ENCODE data around the gene LAMTOR1. TPM values are rescaled to one million over a fixed set of nuclear protein-coding genes. Genes with fewer than 3 reads are reported as not detected.
A peak's percentile ranks its signal among the peaks of the same experiment; 100 is the strongest.

Gene LAMTOR1
- total and polyA plus RNA-seq, 10 donors: 81.5 to 182 (median 131) TPM

- Histone ChIP-seq H3K4me1 (peaks cover 25 to 59% (median 43%) of the 10 kb centered on the region in 6 donors), H3K27ac (peak overlapping the region; percentile 35 to 99 (median 95)), H3K27me3 (replicated peaks in 1 of 7) (no peaks in the 10 kb centered on the region), H3K36me3 (peaks cover 0 to 65% (median 33%) of the 10 kb centered on the region in 6 donors), H3K4me3 (peak overlapping the region in 1 of 8 donors; percentile 98), H3K9me3 (no peaks in the 10 kb centered on the region)
- intact Hi-C loops (cut with DNase I; ENCODE audit: low total_unique reads): no loop called here
- WGBS, 5 donors: 33 to 57% (median 50%) methylated on average over 1 of the region's 1 CpG
- DNase-seq: no peak
- TF ChIP-seq POLR2AphosphoS5 (IDR thresholded peaks at IDR 0.05) (peak in 2 of 3 donors; percentile 31 to 56), POLR2A (IDR thresholded peaks at IDR 0.05) (no peak)
- TF ChIP-seq, protein P1, sequence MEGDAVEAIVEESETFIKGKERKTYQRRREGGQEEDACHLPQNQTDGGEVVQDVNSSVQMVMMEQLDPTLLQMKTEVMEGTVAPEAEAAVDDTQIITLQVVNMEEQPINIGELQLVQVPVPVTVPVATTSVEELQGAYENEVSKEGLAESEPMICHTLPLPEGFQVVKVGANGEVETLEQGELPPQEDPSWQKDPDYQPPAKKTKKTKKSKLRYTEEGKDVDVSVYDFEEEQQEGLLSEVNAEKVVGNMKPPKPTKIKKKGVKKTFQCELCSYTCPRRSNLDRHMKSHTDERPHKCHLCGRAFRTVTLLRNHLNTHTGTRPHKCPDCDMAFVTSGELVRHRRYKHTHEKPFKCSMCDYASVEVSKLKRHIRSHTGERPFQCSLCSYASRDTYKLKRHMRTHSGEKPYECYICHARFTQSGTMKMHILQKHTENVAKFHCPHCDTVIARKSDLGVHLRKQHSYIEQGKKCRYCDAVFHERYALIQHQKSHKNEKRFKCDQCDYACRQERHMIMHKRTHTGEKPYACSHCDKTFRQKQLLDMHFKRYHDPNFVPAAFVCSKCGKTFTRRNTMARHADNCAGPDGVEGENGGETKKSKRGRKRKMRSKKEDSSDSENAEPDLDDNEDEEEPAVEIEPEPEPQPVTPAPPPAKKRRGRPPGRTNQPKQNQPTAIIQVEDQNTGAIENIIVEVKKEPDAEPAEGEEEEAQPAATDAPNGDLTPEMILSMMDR (IDR thresholded peaks at IDR 0.05 in 8 of 11, conservative IDR thresholded peaks at IDR 0.05 in 3 of 11): no peak
These were observed 2.6 kb downstream of the LAMTOR1 start for GRCh38 chr11:72100462-72100861.

GRCh38 chr11:72100009-72100408, 3.1 kb downstream of the LAMTOR1 start:
- no peaks in the 10 kb centered on the region for H3K27me3 ChIP-seq (replicated peaks in 1 of 7)
- H3K9me3 ChIP-seq: no peaks in the 10 kb centered on the region
- peak overlapping the region in 6 of 8 donors; percentile 48 to 99 (median 98) for H3K27ac ChIP-seq
- no peak for TF ChIP-seq POLR2AphosphoS5 (IDR thresholded peaks at IDR 0.05)
- TF ChIP-seq, protein P1 (IDR thresholded peaks at IDR 0.05 in 8 of 11, conservative IDR thresholded peaks at IDR 0.05 in 3 of 11): no peak
- no peak for TF ChIP-seq POLR2A (IDR thresholded peaks at IDR 0.05)
- H3K4me1 ChIP-seq: peaks cover 25 to 59% (median 43%) of the 10 kb centered on the region in 6 donors
- H3K36me3 ChIP-seq: peaks cover 0 to 70% (median 37%) of the 10 kb centered on the region in 6 donors
- H3K4me3 ChIP-seq: peak overlapping the region in 1 of 8 donors; percentile 98
- intact Hi-C loops (cut with DNase I; ENCODE audit: low total_unique reads): no loop called here
- no peak for DNase-seq
- 65 to 78% (median 74%) methylated on average over 3 of the region's 3 CpGs for WGBS, 5 donors

DNA sequence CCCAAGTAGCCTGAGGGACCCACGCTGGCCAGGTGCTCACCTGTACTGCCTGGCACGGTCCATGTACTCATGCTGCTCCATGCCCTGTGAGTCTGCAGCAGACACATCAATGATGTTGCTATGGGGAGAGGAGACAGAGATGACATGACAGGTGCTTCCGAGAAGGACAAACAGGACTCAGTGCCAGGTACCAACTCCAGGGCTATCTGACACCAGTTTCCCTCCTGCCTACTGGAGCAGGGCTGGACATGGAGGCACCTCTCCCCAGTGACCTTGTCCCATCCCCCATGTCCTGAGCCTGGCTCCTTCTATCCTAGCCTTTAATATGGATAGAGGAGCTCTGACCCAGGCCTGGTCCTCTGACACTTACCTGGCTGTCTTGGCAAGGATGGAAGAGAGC, 4.4 kb downstream of the LAMTOR1 start:
- intact Hi-C loops (cut with DNase I; ENCODE audit: low total_unique reads): no loop called here
- Histone ChIP-seq H3K4me3 (no peak overlapping the region), H3K4me1 (peaks cover 24 to 53% (median 40%) of the 10 kb centered on the region in 6 donors), H3K27me3 (replicated peaks in 1 of 7) (no peaks in the 10 kb centered on the region), H3K9me3 (no peaks in the 10 kb centered on the region), H3K27ac (peak overlapping the region in 2 of 8 donors; percentile 98 to 99), H3K36me3 (peaks cover 0 to 82% (median 50%) of the 10 kb centered on the region in 6 donors)
- TF ChIP-seq POLR2A (IDR thresholded peaks at IDR 0.05) (no peak), POLR2AphosphoS5 (IDR thresholded peaks at IDR 0.05) (no peak)
- TF ChIP-seq, protein P1 (IDR thresholded peaks at IDR 0.05 in 8 of 11, conservative IDR thresholded peaks at IDR 0.05 in 3 of 11): no peak
- no peak for DNase-seq
- WGBS, 5 donors: 90 to 100% (median 96%) methylated on average over 3 of the region's 3 CpGs

GRCh38 chr11:72091292-72091691, 11.8 kb downstream of the LAMTOR1 start:
- intact Hi-C loops (cut with DNase I; ENCODE audit: low total_unique reads): no loop called here
- DNase-seq: peak; percentile 86

More at GRCh38 chr11:72091292-72091691, 11.8 kb downstream of the LAMTOR1 start:
- Histone ChIP-seq H3K4me1 (peaks cover 0 to 33% (median 19%) of the 10 kb centered on the region in 6 donors), H3K9me3 (no peaks in the 10 kb centered on the region), H3K4me3 (peak overlapping the region in 1 of 8 donors; percentile 3), H3K36me3 (peaks cover 0 to 73% (median 32%) of the 10 kb centered on the region in 6 donors), H3K27me3 (replicated peaks in 1 of 7) (no peaks in the 10 kb centered on the region), H3K27ac (peak overlapping the region in 7 of 8 donors; percentile 47 to 81 (median 76))
- no peak for TF ChIP-seq POLR2A (IDR thresholded peaks at IDR 0.05)
- TF ChIP-seq, protein P1 (IDR thresholded peaks at IDR 0.05 in 8 of 11, conservative IDR thresholded peaks at IDR 0.05 in 3 of 11): peak; percentile 86 to 98 (median 96)
- peak in 2 of 3 donors; percentile 39 to 85 for TF ChIP-seq POLR2AphosphoS5 (IDR thresholded peaks at IDR 0.05)
- 19 to 39% (median 30%) methylated on average over 4 of the region's 4 CpGs for WGBS, 5 donors

Measured in spleen (tissue), 11 donors.